ENCODE results near the gene TRAPPC2L. TPM values are rescaled to one million over a fixed set of nuclear protein-coding genes. Genes with fewer than 3 reads are reported as not detected.

Gene TRAPPC2L
- total RNA-seq, 3 donors from 2014 or later: 32.1 to 37.8 (median 34.4) TPM

DNA sequence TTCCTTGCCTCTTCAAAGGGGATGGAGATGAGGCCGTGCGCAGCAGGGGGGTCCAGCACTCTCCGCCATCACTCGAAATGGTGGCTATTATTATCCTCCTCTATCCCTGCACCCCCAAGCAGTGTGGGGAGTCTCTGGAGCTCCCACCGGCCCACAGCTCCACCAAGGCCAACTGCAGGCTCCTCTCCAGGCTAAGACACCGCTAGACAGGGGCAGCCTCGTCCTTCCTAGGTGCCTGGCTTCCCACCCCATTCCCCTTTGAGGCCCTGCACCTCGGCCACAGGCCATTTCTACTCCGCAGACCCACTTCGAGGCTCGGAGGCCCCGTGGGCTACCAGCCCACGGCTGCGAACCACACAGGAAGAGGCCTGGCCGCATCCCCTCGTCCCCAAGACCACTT, 49.1 kb downstream of the TRAPPC2L start:
- intact Hi-C loops (cut with DNase I; ENCODE audit: low total_unique reads): no loop called here
- H3K36me3 ChIP-seq: no peaks in the 10 kb centered on the region

DNA sequence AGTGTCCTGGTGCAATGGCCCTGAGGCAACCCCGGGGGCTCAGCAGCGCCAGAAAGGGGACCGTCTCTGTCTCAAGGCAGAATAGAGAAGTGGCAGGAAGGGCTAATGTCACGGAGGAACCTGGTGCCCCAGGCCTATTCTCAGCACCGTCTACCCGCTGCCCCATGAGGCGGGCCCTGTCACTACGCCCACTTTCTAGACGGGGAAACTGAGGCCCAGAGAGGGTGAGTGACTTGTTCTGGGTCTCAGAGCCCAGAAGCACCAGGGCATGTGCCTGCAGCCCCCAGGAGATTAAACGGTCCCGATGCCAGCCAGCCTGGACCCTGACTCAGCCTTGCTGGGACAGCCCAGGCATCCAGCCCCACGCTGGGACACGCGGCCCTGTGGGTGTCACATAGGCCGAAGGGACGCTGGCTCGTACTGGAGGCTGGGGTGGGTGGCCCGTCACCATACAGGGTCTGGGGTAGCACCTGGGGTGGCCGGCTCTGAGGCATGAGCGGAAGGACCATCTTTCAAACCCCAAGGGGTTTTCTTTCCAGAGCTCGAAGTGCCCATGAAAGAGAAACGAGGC, 49.7 kb downstream of the TRAPPC2L start:
- Histone ChIP-seq H3K36me3 (no peaks in the 10 kb centered on the region), H3K27me3 (no peaks in the 10 kb centered on the region), H3K4me3 (no peak overlapping the region), H3K27ac (no peak overlapping the region), H3K4me1 (no peaks in the 10 kb centered on the region), H3K9me3 (no peaks in the 10 kb centered on the region)
- TF ChIP-seq CTCF (IDR thresholded peaks at IDR 0.05): no peak
- TF ChIP-seq POLR2A (IDR thresholded peaks at IDR 0.05): no peak
- TF ChIP-seq POLR2AphosphoS5 (IDR thresholded peaks at IDR 0.05): no peak
- no peak for DNase-seq (ENCODE audit: low spot score in 2 of 2)
- intact Hi-C loops (cut with DNase I; ENCODE audit: low total_unique reads): no loop called here

More for the DNA sequence above, 49.1 kb downstream of the TRAPPC2L start:
- Histone ChIP-seq H3K27me3 (no peaks in the 10 kb centered on the region), H3K4me3 (no peak overlapping the region), H3K4me1 (no peaks in the 10 kb centered on the region), H3K9me3 (no peaks in the 10 kb centered on the region), H3K27ac (no peak overlapping the region)
- DNase-seq (ENCODE audit: low spot score in 2 of 2): no peak
- no peak for TF ChIP-seq POLR2AphosphoS5 (IDR thresholded peaks at IDR 0.05)

DNA sequence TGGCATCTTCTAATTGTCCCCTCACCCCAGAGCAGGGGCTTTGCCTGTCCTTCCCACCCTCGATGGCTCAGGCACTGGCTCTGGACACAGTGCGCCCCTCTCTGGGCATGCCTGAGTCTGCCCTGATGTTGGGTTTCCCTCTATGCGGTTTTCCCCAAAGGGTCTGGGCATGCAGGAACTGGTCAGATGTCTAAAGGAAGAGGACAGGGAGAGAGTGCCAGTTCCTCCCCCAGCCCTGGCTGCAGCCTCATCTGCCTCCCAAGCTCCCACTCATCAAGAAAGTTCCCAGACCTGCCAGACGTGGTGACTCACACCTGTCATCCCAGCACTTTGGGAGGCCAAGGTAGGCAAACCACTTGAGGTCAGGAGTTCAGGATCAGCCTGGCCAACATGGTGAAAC, 50.8 kb downstream of the TRAPPC2L start:
- TF ChIP-seq POLR2A (IDR thresholded peaks at IDR 0.05) (no peak), CTCF (IDR thresholded peaks at IDR 0.05) (no peak), POLR2AphosphoS5 (IDR thresholded peaks at IDR 0.05) (no peak)
- Histone ChIP-seq H3K27ac (no peak overlapping the region), H3K36me3 (no peaks in the 10 kb centered on the region), H3K9me3 (no peaks in the 10 kb centered on the region), H3K27me3 (no peaks in the 10 kb centered on the region), H3K4me3 (no peak overlapping the region), H3K4me1 (no peaks in the 10 kb centered on the region)
- intact Hi-C loops (cut with DNase I; ENCODE audit: low total_unique reads): no loop called here
- DNase-seq (ENCODE audit: low spot score in 2 of 2): no peak

GRCh38 chr16:88908307-88908706, 51.4 kb downstream of the TRAPPC2L start:
- Histone ChIP-seq H3K27ac (peak overlapping the region in 1 of 2 donors; percentile 12), H3K36me3 (no peaks in the 10 kb centered on the region), H3K9me3 (no peaks in the 10 kb centered on the region), H3K4me1 (no peaks in the 10 kb centered on the region), H3K4me3 (no peak overlapping the region), H3K27me3 (no peaks in the 10 kb centered on the region)
- TF ChIP-seq POLR2A (IDR thresholded peaks at IDR 0.05) (no peak), CTCF (IDR thresholded peaks at IDR 0.05) (no peak), POLR2AphosphoS5 (IDR thresholded peaks at IDR 0.05) (no peak)
- intact Hi-C loops (cut with DNase I; ENCODE audit: low total_unique reads): no loop called here
- DNase-seq (ENCODE audit: low spot score in 2 of 2): no peak

DNA sequence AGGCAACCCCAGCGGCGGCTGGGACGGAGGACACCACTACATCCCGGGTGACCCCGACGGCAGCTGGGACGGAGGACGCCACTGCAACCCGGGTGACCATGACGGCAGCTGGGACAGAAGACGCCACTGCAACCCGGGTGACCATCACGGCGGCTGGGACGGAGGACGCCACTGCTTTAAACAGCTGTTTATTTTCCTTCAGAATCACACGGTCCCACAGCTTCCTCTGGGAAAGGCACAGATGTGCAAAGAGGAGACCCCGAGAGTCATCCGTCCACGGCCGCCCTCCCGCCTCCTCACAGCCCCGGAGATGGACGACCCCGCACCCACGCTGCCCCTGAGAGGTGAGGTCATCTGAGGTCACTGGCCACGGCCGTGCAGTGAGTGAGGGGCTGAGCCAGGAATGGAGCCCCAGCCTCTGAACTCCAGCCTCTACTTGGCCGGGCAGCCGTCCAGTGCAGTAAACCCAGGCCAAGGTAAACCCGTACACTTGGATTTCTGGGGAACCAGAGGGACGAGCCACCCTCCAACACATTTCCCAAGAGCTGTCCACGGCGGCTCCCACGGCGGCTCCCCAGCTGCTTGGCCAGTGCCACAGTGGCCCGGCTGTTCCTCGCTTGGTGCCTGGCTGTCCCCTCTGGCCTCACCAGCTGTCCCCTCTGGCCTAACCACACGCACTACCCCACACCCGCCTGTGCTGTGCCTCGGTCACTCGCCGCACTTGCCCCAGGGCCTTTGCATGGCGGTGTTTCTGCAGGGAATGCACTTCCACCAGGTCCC, 52.7 kb downstream of the TRAPPC2L start:
- TF ChIP-seq POLR2A (IDR thresholded peaks at IDR 0.05): no peak
- no peak for TF ChIP-seq POLR2AphosphoS5 (IDR thresholded peaks at IDR 0.05)
- TF ChIP-seq CTCF (IDR thresholded peaks at IDR 0.05): no peak
- H3K27ac ChIP-seq: no peak overlapping the region

More for the DNA sequence above, 52.7 kb downstream of the TRAPPC2L start:
- peaks cover 0 to under 1% of the 10 kb centered on the region in 2 donors for H3K4me1 ChIP-seq
- intact Hi-C loops (cut with DNase I; ENCODE audit: low total_unique reads): no loop called here
- no peaks in the 10 kb centered on the region for H3K27me3 ChIP-seq
- no peak for DNase-seq (ENCODE audit: low spot score in 2 of 2)
- no peak overlapping the region for H3K4me3 ChIP-seq
- H3K9me3 ChIP-seq: no peaks in the 10 kb centered on the region
- no peaks in the 10 kb centered on the region for H3K36me3 ChIP-seq
